Measurements from ENCODE around the gene SCML1.

Gene SCML1, protein sequence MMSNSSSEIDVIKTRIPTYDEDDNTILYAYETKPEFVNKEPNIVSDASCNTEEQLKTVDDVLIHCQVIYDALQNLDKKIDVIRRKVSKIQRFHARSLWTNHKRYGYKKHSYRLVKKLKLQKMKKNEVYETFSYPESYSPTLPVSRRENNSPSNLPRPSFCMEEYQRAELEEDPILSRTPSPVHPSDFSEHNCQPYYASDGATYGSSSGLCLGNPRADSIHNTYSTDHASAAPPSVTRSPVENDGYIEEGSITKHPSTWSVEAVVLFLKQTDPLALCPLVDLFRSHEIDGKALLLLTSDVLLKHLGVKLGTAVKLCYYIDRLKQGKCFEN
- total RNA-seq = 6.8 to 49.6 (median 39.6) reads per million in 3 experiments

DNA sequence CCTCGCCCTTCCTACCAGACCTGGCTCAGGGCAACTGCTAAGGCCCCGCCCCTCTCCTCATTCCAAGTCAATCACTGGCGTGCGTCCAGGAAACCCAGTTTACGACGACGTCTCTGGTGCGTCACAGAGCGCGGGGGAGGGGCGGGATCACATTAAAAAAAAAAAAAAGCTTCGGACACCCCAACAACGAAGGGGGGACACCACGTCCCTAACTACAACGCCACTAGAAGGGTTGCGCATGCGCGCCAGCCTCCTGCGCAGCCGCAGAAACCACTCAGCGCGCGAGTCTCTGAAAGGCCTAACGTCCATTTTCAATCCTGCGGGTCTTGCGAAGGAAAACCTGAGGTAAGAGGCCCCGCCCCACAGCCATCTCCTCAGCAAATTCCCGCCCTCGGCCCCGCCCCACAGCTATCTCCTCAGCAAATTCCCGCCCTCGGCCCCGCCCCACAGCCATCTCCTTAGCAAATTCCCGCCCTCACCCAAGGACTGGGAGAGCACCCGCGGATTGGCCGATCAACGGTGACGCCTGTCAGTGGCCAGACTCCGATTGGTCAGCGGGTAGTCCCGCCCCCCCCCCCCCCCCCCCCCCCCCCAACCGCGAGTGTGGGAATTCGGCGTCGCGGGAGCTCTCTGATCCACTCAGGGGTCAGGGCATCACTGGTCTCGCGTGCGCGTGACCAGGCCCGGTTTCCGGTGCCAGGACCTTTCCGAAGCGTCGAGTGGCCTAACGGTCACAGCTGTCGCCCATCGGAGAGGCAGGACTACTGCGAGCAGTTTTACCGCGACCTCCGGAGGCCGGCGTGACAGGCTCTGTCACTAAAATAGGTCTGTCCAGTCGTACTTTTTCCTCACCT is at the start of gene SCML1:
Gene SCML1 (plus strand): TSS at position 638 of the 854 bp plus-strand sequence. CDS start 6,694 bp downstream, outside the sequence.
- peak; percentile 80 for DNase-seq

DNA sequence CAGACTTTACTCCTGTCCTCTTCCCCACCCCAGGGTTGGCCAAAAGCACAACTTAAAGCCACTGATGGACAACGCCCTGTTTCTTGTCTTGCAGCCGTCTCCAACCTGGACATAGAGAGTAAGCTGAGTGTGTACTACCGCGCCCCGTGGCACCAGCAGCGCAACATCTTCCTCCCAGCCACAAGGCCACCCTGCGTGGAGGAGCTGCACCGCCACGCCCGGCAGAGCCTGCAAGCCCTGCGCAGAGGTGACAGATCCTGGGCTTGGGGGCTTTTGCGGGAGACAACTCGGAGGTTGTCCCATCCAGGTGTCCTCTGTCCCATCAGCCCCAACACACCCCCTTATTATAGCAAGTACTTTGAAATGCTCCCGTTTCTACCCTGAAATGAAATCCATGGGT is 49.6 kb upstream of the SCML1 start:
- DNase-seq = no peak

DNA sequence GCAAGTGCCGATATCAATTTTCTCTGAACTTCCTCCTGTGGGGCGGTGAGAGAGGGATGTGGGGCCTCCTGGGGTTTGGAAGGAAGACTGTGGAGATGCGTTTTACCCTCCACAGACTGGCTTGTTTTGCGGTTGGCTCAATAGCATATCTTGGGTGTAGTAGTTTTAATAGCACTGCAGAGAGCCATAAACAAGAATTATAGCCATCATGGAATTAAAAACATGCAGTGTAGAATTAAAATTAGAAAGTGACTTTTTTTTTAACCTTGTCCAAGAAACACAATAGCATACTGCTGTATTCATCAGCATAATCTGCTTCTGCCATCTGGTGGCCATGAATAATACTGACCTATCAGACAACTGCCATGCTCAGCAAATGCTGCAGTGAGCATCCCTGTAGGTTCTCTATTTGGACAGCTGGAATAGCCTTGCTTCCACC is 47.3 kb upstream of the SCML1 start:
- DNase-seq = peak; percentile 15

DNA sequence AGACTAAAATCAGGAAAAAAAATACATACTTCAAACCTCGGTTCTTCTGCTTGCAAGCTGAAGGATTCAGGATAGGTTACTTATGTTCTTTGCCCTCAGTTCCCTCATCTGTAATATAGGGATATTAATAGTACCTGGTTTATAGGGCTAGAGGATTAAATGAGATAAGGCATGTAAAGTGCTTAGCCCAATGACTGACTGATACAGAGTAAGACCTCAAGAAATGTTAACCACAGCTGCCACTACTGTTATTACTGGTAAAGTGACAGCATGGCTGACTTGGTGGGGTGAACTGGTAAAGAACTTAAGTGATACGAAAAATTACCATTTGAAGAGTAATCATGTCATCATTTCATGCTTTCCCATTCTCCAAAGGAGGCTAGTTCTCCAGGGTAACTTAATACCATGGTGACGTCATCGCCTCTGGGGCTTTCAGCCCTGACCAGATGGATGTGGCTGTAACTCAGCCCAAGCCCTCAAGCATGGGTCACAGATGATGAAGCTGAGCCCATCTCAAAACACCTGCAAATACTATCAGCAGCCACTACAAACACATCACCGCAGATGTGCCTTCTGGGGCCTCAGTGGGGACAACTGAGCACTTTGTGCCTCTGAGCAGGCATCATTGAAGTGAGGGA is 44.5 kb upstream of the SCML1 start:
- DNase-seq = no peak

DNA sequence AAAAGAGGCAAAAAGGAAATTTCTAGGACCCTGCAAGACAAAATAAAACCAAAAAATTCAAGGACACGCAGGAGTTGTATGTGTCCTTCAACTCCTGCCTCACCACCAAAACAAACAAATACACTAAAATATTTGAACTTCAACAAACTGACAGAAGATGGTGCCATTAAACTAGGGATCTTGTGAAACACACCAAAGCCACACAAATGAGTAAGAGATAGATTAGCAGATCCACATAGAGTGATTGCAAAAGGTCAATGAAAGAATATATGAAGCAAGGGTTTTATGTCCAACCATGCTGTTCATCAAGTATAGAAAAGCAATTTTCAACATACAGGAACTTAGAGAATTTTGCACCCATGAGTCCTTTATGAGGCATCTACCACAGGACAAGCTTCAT is 40.1 kb upstream of the SCML1 start:
- no peak for DNase-seq

DNA sequence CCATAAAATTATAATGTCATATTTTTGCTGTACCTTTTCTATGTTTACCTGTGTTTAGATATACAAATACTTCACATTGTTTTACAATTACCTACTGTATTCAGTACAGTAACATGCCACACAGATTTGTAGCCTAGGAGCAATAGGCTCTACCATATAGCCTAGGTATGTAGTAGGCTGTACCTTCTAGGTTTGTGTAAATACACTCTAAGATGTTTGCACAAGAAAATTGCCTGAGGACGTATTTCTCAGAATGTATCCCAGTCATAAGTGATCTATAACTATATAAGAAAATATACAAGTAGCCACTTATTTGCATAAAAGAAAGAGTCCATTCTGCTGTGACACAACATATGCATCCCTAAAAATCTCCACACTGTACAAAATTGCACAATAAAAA is 36.3 kb upstream of the SCML1 start:
- no peak for DNase-seq

DNA sequence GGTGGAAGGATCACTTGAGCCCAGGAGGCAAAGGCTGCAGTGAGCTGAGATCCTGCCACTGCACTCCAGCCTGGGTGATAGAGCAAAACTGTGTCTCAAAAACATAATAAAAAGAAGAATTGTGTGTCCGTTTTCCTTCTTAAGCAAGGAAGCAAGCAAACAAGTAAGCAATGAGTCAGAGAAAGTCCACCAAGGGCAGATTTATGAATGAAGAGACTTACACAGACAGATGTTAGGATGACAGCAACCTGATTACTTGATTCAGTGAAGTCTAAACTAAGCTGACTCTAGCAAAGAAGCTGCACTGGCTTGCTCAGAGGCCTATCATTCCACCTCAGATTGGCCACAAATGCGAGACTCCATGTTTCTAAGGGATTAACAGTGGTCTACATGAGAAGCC is 34.1 kb upstream of the SCML1 start:
- no peak for DNase-seq

DNA sequence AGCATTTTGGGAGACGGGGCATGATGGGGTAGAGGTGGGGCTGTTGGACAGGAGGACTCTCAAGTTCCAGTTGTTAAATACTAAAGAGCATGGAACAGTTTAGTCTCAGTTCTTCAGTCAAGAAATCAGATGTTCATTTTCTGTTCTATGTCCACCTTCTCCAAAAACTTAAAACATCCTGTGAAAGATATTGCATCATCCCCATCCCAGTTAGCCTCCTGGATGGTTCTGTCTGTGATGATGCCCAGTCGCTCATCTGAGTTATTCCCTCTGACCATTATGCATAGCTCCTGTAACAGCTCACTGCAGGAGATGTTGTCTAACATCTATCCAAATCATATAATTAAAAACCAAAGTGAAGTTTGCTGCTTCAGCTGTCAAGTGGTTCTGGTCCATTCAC is 32.1 kb upstream of the SCML1 start:
- no peak for DNase-seq

DNA sequence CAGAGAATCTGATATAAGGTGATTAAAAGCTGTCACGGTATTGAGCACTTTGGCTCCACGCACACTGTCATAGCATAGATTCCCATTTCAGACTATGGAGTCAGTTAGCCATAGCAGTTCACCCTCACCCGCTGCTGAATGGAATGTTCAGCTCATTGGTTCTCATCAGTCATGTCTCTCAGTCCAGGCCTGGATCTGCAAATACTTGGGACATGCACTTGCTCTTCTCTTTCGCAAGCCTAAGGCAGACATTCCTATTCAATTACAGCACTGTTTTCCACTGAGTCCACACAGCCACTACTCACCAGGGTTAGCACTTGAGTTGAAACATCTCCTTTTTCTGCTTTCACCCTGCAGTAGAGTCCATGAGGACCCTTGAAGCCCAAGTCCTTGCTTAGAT is 30.6 kb upstream of the SCML1 start:
- DNase-seq = no peak

DNA sequence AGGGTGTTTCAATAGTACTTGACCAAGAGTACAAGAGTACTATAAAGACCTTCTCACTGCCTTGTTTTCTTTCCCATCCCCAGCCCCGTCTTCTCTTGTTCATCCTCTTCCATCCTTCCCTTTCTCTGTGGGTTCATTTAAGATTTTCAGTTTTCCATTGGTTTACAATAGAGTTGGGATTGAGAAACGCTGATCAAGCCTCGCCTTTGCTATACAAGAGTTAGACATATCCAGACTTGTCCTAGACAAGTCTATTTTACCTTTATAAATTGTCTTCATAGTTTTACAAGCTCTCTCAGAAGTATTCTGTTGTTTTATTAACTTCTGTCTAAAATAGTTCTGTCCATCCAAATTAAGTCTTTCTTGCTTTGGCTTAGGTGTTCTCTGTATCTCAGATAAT is 29.6 kb upstream of the SCML1 start:
- no peak for DNase-seq

DNA sequence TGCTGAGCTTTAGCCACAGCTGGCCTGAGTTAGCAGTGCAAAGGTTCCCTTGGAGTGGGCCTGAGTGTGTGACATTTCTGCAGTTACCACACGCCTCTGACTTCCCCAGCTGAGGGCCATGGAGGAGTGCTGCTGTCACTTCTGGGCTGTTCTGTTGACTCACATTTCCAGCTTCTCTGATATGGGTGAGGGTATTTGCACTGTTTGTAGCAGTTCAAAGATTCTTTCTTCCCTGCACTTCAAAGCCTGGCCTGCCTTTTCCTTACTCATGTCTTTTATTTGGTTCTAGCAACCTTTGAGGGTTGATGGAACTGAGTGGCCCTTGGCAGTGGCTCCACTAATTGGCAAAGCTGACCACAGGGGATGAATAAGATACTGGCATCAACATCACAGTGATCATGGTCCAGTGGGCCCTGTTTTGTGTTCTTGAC is 26.4 kb upstream of the SCML1 start:
- DNase-seq = no peak

DNA sequence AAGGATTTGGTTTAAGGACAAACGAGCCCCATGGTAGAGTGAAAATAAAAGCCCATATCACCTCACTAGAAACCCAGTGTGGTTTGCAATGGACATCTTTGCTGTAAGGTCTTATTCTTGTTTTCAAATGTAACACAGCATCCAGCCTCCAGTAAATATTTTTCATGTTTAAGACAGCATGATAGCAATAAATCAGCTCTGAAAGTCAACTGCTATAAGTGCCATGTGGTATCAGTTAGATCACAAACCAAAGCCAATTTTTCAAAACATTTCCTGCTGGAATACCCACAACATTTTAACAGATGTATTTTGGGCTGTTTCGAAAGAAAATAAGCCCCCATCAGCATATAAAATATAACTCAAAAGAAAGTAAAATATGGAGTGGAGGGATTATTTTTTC is 24.0 kb upstream of the SCML1 start:
- no peak for DNase-seq

DNA sequence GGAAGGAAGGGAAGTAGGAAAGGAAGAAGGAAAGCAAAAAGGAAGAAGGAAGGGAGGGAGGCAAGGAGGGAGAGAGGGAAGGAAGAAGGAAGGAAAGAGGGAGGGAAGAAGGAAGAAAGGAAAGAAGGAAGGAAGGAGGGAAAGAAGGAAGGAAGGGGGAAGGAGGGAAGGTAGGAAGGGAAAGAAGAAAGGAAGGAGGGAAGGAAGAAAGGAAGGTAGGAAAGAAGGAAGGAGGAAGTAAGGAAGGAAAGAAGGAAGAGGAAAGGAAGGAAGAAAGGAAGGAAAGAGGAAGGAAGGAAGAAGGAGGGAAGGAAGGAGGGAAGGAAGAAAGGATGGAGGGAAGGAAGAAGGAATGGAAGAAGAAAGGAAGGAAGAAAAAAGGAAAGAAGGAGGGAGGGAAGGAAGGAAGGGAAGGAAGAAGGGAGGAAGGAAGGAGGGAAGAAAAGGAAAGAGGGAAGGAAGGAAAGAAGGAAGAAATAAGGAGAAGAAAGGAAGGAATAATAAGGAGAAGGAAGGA is 18.6 kb upstream of the SCML1 start:
- DNase-seq = no peak

DNA sequence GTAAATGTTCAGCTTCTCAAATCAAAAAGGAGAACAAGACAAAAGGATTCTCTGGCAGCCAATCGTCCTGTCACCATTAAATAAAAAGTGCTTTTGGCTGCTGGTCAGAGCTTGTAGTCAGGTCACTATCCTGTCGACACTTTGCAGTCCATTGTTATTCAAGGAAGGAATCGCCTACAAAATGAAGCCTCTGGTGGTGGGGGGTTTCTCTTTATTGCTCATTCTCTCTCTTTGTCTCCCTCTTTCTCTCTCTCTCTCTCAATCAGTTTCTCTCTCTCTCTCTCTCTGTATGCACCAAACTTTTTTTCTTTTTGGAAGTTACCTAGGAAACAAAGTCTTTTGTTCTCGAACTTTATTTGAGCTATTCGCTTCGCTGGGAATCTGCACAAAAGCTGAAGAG is 17.6 kb upstream of the SCML1 start:
- DNase-seq = no peak

DNA sequence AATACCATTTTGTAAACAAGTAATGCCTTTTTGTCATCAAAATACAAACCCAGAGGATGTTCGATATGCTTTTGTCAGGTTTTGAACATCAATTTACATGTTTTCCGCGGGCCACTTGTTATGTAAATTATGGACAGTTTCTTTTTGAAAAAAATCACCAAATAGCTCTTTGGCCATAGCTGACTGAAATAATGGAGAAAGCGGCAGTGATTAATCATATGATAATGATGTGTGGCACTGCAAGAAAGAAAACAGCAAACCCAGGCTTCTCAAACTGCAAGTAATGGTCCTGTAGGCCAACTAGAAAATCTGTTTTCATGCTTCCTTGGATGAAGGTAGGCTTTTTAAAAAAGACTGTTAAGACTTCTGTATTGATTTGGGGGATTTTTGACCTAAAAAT is 15.6 kb upstream of the SCML1 start:
- DNase-seq = no peak

DNA sequence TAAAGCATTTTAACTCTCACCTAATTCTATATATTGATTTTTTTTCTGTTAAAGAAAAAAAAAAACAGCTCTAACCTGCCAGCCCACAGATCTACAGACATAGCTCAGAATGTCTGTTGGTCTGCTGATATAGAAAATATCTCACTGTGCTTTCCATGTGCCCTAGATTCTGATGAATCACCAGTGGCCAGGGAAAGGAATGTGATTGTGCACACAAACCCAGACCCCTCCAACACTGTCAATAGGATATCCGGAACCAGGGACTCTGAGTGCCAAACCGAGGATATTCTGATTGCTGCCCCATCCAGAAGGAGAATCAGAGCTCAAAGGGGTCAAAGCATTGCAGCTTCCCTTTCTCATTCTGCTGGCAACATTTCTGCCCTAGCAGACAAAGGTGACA is 12.1 kb upstream of the SCML1 start:
- no peak for DNase-seq

DNA sequence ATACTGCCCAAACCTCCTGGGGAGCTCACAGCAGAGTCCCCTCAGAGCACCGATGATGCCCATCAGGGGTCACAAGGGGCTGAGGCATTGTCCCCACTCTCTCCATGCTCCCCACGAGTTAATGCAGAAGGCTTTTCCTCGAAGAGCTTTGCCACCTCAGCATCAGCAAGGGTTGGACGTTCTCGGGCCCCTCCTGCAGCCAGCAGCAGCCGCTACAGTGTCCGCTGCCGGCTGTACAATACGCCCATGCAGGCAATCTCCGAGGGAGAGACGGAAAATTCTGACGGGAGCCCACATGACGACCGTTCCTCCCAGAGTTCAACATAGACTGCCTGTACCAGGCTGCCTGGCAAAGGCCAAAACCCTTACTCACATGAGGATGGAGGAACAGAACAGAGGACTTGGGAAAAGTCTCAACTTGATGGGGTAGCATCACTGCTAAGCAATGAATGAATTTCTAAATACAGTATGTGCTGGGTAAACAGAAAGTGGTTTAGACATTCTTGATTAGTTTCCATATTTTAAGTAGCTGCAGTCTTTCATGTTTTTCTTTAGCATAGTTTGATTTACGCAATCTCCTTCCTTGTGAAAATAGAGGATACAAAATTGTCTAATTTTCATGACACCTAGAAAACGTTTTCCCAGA is 5.0 kb upstream of the SCML1 start:
- no peak for DNase-seq

DNA sequence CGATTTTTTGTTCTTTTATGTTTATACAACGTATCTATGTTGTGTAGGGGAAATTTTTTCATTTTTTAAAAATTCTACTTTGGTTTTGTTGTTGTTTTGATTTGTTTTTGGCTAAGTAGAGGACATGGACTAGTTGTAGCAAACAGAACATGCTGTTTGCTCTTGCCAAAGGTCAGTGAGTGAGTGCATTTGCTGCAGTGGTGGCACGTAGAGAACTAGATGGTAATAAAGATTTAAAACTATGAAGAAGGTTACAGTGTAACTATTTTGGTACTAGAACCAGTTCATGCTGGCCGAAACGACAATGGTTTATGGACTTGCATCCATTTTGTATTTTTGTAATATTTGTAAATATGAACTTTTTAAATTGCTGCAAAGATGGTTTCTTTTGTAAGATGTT is 1.9 kb upstream of the SCML1 start:
- DNase-seq = no peak

DNA sequence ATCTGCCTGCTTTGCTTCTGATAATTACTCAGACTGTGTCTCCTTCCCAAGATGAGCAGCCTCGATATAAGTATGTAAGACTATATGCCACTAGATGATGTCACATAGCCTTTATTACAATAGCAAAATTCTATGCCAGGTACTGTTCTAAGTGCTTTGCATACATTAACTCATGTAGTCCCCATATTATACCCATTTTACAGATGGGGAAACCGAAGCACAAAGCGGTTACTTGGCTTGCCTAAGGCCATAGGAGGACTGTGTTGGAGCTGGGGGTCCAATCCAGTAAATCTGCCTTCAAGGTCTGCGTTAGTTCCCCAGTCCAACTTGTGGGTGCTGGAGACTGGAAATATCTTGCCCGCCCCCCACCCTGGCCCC is 826 bp upstream of the SCML1 start:
- DNase-seq = no peak

DNA sequence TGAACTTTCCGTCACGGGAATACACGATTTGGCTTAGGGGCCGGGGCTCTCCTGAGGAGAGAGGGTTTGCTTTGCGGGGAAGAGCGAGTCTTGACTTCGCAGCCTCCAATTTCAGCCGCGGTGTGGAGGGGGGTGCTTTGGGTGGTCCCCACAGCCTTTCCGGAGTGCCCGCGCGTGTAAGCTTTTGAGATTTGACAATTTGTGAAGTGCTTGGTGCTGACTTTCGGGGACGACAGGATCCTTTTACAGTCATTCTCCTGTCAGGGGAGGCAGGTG is 355 bp downstream of the SCML1 start:
- no peak for DNase-seq

DNA sequence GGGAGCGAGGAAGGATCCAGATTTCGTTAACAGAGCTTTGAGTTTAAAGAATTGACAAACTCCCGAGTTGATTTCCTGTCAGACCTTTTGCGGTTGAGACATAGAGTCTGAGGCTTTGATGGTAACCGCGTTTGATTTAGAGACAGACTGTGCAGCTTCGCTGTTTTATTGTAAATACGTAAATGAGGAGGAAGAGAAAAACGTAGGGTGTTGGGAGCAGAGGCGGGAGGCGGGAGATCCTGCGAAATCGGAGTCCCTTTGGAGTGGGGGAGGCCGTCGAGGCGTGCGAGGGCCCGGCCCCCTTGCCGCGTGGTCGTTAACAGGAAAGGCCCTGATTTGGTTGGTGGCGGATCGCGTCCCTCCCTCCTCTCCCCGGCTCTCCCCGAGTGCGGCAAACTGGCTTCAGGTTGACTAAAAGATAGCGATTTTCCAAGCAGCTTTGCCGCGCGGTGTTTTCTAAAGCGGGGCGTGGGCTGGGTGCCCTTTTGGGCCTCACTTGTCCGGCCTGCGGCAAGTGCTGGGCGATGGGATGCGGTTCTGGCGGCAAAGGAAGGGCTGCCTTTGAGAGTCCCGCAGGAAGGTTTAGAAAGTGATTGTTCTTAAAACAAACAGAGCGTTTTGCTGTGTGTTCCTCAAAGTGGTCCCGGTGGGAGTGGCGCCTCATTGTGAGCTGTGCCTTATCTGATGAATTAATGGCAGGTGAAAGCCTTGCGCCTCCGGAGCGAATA is 857 bp downstream of the SCML1 start:
- DNase-seq = peak; percentile 78

DNA sequence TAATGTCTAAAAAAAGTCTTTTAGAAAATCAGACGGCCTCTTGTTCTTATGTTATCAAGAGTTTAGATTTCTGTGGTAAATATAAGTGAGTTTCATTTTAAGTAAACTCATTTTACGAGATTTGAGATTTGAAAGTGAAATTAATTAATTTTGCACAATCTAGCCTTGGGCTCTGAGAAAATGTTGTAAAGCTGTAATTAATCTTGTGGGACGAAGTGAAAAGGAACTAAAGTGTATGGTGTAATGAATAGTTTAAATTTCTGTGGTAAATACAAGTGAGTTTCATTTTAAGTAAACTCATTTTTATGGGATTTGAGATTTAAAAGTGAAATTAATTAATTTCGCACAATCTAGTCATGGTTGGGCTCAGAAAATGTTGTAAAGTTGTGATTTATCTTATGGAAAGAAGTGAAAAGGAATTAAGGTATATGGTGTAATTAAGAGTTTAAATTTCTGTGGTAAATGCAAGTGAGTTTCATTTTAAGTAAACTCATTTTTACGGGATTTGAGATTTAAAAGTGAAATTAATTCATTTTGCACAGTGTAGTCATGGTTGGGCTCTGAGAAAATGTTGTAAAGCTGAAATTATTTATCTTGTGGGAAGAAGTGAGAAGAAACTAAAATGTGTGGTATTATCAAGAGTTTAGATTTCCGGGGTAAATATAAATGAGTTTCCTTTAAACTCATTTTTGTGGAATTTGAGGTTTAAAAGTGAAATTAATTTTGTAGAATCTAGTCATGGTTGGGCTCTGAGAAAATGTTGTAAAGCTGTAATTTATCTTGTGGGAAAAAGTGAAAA is 1.6 kb downstream of the SCML1 start:
- no peak for DNase-seq
